ENCODE results near the gene TMEM132D.

Gene TMEM132D

GRCh38 chr12:129025055-129025454 lies 878.8 kb downstream of the TMEM132D start:
- no peak for DNase-seq
